NOMO-1 treated with dmso at 0.1 percent for 144 hours (cell line): ENCODE measurements around the gene NCKAP5.
"Not testable (repeated sequence)": the region's sequence is repeated elsewhere in the genome, so short reads cannot be mapped to it uniquely, and the experiment has no call there.

Source experiments
- DNase-seq: peaks from one replicate; lab custom pipeline; 2025; ENCODE audit not compliant: unreplicated experiment; lab: John Stamatoyannopoulos, UW

Gene NCKAP5

DNA sequence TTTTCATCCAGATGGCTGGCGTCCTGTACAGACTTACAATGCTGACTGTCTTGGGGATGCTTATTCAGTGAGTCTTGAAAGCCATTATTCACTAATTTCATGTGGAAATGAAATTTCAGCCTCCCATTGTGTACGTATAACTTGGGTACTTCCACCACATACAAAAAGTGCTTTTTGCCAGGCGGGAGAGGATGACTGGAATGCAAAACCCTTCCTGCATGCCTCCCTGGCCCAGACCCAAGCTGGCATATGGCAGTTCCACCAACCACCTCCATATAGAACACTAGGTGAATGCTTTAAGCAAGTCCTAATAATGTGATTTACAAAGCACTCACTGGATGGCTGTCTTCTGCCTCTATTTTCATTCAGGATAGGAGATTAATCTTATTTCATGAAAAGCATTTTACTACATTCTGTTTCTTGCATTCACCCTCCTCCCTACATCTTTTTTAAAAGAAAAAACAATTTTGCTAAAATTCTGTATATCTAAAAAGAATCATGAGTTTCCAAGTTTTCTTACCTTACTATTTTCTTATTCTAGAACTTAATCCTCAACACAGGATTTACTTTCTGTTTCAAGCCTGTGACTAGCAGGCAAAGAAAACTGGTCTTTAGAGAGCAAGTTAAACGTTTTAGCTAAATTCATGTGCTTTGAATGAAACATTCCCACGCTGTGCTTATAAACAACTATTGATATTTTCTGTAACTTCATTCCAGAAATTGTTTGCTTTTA, 327.6 kb downstream of the NCKAP5 start:
- DNase-seq, result no peak

DNA sequence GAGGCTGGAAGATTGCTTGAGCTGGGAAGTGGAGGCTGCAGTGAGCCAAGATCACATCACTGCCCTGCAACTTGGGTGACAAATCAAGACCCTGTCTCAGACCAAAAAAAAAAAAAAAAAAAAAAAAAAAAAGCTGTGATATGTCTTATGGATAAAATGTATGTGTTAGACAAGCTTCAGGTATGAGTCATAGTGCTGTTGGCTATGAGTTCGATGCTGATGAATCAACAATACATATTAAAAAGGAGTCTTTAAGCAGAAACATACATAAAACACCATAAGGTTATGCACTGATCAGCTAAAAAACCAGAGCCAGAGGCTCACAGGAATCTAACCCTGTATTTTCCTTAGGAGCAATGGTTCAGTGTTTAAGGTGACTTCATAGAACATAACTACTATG, 332.3 kb downstream of the NCKAP5 start:
- no peak for DNase-seq

DNA sequence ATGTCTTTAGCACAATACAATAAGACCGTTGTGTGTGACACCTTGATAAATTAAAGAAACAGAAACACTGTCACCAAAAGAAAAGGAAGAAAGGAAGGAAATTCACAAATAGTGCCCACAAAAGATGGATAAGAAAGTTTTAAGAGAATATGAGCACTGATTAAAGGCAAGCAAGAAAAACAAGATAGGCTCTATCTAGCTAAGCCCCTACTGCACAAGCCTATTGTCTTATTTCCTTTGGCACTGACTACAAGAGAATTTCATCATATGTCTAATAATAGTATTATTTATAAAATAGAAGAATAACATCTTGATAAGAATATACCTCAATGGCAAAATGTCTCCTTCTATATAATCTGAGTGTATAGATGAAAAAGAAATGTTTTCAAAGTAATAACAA, 335.7 kb downstream of the NCKAP5 start:
- DNase-seq, result no peak

DNA sequence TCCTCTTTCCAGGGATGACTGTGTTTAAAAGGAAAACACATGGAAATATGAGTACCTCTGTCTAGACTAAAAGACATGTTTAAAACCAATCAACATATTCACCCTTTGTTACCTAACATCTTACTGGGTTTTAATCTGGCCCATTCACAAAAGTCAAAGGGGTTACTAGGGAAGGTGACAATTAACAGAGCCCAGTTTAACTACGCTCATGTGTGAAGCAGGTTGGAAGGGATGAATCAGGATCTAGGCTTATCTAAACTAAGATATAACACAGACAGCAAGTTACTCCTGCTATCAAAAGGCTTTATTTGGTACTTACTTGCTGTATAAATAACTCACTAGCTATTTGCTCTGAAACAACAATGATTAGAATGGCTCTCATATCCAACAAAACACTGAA, 337.0 kb downstream of the NCKAP5 start:
- DNase-seq, result no peak

DNA sequence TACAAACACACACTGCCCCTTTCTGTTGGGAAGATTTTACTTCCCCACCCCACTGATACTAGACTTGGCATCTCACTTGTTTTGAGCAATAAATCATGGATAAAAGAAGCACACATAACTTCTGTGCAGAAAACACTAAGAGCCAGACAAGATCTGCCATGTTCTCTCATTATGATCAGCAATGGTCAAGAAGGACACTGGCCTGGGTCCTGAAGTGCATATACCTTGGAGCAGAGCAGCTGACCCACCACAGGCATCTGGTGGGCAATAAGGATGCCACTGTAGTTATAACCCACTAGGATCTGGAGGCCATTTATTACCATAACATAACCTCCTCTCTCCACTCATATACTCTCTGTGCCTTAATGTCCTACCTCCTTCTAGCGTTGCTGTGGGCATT, 338.3 kb downstream of the NCKAP5 start:
- DNase-seq, result no peak

DNA sequence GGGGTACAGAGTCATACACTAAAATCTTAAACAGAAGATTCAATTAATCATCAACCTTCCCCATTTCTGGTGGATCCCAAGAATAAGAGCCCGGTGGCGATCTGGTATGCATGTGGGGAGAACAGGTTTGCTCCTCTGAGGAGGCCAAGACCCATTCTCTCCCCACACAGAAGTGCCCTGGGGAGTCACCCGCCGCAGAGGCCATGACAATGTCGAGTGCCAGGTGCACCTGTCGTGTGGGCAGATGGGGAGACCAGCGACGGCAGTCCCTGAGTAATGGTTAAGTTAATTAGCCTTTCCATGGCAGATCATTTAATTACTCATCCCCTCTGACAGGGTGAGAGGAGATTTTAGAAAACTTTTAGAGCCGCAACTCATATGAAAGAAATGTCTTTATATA, 345.0 kb downstream of the NCKAP5 start:
- no peak for DNase-seq

DNA sequence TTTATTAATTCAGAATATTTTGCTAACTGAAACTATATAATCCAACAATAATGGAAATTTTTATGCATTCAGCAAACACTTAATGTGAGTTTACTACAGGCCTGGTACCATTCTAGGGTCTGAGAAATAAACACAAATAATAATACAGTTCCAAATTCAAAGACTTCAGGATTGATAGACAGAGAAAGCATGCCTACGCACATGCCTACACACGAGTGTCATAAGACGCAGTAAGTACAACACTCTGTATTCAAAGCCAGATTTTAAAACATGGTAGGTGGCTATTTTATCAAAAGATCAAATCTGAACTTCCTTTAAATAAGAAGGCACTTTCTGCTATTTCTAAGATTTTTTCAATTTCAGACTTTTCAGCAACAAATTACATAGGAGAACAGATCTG, 346.9 kb downstream of the NCKAP5 start:
- no peak for DNase-seq

DNA sequence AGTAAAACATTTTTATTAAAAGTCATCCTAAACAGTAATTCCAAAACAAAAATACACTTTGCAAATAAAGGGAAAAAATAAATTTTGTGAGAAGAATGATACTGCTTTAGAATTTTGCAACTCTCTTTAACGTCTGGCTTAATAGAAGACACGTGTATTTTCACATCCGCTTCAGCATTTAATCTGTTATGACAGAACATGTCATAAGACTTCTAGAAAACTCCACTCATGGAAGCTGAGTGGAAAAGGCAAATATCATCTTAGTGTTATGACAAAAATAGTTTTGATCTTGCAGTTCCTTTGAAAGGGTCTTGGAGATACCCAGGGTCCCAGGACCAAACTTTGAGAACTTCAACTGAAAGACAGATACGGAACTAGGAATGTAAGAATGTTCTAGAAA, 350.1 kb downstream of the NCKAP5 start:
- no peak for DNase-seq

DNA sequence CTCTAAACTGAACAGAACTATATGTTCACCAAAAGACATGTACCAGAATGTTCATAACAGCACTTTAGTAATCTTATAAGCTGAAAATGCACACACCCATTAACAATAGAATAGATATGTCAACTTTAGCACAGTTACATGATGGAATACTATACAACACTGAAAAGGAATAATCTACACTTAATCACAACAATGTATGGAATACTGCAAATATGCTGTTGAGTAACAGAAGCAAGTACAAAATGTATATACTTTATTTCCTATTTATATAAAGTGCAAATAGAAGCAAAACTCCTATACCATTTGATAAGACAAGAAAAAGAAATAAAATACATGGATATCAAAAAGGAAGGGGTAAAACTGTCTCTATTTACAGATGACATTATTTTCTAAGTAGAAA, 352.8 kb downstream of the NCKAP5 start:
- no peak for DNase-seq

DNA sequence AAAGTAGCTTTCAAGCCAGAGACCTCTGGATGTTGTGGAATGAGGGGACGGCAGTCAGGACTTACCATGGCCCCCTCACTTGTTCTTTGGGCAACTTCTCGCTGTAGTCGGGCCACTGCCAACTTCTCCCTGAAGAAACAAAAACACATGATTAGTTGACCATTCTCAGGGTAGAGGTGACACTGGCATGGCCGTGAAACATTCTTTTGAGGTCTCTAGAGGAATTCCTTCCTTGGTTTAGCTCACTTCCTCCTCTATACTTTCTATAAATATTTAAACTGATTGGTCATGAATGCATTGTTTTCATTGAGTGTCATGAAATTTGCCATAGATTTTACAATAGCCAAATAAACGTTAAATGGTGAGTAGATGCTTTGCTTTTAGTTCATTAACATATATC, 354.6 kb downstream of the NCKAP5 start:
- DNase-seq, result no peak

DNA sequence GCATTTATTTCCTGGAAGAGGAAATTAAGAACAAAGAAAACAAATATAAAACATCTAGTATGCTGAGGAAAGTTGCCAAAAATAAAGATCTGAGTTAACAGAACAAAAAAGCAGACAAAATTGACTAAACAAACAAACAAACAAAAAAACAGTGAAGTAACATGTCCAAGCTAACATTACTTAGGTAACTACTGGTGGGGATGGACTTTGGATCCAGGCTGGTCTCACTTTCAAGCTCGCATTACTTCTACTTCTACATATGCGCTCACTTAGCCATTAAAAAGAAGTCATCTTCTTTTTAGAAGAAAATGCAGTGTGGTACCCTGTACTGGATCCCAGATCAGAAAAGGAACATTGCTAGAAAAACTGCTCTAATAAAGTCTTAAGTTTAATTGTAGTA, 358.9 kb downstream of the NCKAP5 start:
- no peak for DNase-seq

DNA sequence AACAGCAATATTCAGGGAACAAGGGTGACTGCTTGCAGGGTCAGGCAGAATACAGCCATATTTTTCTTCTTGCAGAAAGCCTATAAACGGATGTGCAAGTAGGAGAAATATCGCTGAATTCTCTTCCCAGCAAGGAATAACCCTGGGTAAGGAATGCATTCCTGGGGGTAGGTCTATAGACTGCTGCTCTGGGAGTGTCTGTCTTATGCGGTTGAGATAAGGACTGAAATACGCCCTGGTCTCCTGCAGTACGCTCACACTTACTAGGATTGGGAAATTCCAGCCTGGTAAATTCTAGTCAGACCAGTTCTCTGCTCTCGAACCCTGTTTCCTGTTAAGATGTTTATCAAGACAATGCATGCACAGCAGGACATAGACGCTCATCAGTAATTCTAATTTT, 361.6 kb downstream of the NCKAP5 start:
- not testable (repeated sequence) for DNase-seq

DNA sequence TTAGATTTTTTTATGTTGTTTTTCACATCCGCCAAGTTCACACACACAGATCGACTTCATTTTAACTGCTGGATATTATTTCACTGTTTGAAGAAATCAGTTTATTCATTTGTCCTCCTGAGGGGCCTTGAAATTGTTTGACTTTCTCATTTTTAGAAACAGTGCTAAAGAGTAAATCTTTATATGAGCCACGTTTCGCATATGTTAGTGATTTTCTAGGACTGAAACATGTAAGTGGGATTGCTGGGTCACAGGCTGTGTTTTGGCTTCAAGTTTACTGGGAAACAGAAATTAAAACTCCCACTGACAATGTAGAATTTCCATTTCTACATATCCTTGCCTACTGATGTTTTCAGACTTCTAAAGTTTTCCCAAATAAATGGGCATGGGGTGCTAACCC, 363.8 kb downstream of the NCKAP5 start:
- DNase-seq, result no peak

DNA sequence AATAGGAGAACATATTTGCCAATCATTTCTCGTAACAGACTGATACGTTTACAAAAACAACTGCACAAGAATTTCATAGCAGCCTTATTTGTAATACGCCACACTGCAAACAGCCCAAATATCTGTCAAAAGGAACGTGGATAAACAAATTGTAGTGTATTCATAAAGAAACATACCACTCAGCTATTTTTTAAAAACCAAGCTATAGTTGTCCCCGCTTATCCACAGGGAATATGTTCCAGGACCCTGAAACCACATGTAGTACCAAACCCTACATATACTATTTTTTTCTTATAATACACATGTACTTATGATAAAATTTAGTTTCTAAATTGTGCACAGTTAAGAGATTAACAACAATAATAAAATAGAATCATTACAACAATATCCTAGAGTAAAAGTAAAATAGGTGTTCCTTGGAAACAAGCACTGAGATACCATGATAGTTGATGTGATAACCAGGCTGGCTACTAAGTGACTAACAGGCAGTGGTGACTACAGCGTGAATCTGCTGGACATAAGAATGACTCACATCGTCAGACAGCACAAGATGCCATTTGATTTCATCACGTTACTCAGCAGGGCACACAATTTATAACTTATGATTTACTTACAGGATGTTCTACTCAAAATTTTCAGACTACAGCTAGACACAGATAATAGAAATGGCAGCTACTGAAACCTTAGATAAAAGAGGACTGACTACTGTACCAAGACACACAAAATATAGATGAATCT, 367.4 kb downstream of the NCKAP5 start:
- DNase-seq, result no peak

DNA sequence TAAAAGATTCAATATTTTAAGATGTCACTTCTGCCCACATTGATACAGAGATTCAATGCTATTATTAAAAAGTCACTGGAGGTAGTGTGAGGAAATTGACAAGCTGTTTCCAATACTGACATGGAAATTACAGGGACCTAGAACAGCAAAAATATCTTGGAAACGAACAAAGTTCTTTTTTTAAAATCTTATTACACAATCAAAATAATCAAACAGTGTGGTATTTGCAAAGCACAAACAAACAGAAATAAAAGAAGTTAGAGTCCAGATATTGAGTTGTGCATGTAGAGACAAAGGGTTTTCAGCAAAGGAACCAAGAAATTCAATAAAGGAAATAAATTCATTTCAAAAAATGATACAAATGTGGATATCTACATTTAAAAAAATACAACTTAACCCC, 369.6 kb downstream of the NCKAP5 start:
- no peak for DNase-seq

DNA sequence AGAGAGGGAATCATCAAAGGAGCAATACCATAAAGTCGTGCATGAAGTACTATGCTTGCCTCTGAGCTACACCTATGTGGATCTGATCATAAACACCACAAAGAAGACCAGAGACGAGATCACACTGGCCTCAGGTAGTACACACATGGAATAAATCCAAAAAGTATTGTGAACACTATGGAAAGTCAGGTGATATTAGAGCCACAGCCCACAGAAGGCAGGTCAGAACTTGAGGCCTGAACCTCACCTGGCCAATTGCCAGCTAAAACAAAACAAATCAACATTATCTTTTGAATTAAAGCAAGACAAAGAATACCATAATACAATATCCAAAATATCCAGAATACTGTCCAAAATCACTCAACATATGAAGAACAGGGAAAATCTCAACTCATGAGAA, 371.1 kb downstream of the NCKAP5 start:
- DNase-seq, result no peak

DNA sequence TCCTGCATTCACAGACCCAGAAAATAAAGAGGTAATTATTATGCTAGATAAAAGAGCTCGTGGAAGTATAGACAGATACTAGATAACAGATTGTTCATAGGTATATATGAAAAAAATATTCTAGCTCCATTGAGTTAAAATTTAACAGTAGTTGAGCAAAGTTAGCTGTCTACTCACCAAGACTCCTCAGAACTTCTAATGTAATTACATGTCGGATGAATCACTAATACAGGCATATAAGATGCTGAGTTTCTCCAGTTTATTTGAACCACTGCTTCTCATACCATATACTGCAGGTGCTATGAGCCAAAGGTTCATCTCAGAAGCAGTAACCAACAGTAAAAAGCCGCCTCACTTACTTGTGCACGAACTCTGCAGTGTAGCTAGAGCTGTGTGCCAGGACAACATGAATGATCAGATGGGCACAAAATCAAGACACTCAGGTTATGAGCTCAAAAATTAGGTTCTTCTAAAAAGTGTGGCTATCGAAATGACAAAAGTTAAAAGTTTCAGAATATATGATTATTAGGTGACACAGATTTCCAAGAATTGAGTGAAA, 373.4 kb downstream of the NCKAP5 start:
- no peak for DNase-seq

DNA sequence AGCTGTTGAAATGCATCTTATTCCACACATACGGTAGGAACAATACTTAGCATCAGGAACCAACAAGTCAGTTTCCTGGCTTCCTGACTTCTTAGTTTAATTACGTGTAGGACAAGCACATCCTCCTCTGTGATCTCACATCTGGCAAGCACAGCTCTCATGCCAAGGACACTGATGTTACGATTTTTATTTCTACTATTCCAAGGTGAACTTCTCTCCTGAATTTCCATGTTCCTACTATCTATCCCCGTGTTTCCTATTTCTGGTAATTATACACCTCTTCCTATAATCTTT, 374.0 kb downstream of the NCKAP5 start:
- DNase-seq, result no peak

DNA sequence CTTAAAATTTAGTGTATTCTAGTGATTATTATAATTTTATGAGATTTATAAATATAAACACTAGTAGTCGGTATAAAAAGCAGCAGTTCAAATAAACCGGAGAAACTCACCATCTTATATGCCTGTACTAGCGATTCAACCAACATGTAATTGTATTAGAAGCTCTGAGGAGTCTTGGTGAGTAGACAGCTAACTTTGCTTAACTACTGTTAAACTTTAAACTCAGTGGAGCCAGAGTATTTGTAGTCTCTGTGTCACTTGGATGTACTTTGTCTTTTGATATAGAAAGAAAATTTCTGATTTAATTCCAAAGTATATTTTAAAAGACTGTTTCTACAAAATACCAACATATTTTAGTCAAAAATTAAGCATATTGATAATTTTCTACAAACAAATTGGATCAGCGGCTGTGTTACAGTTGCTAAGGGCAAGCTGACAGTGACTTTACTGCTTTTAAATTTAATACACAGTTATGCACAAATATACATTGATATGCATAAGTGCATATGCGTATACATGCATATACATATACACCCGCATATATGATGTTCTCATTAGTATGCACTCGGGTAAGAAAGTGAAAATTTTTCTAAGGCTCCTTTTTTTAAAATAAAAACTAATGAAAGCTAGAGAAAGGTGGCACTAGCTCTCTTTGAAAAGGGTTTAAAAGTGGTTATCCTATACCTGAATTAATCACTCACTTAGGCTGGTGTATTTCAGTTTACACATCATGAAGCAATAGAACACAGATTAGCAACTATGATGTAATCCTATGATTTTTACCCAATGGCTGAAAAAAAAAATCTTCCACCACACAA, 374.5 kb downstream of the NCKAP5 start:
- DNase-seq, result no peak

DNA sequence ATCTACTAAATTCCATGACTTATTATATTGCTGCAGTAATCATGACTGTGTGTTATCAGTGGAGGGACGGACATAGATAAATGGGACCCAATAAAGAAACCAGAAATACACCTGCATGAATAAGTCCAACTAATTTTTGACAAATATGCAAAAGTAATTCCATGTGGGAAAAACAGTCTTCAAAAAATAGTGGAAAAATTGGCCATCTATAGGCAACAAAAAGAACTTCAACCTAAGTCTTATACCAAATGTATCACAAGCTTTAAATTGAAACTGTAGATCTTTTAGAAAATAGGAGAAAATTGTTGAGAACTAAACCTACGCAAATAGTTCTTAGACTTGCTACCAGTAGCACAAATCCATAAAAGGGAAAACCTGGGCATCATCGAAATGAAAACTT, 376.2 kb downstream of the NCKAP5 start:
- no peak for DNase-seq

DNA sequence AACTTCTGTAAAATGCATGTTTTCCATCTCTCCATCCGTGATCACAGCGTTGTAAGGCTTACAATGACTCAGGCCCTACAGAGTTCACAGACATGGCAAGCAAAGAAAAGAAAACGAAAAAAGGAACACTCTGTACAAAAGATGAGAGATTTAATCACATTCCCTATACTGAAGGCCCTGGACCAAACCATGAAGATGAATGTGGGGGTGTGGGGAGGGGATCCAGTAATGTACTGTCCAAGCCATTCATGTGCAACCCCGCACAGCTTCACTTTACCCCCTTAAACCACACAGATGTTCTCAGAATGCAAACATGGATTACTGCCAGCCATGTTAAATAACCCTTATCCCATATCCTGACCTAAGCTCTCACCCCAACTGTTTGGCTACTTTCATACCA, 391.1 kb downstream of the NCKAP5 start:
- DNase-seq, result no peak

DNA sequence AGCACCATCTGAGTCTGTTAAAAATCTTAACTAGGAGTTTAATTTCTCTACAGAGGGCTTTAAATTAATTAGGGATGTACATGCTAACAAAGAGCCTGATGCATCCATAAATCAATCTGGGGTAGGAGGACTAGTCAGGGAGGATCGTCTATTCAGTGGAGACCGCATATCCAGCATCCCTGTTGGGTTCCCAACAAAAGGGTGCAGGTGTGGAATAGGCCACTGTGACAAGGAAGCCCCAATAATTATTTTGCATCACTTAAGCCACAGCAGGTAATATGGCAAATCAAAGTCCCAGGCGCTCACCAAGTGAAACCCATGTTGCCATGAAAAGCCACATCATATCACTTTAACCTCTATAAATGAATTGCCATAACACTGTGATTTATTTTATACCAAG, 392.3 kb downstream of the NCKAP5 start:
- no peak for DNase-seq
